ENCODE data around the gene PGRMC2. TPM values are rescaled to one million over a fixed set of nuclear protein-coding genes. Genes with fewer than 3 reads are reported as not detected.

The PGRMC2 gene
- total RNA-seq = 38.5 TPM

GRCh38 chr4:128287141-128287870 lies at the start of gene PGRMC2:
TSS of gene PGRMC2 (minus strand) at chr4:128287813. CDS start at chr4:128287790, 23 bp downstream.
- peak; percentile 61 for DNase-seq

DNA sequence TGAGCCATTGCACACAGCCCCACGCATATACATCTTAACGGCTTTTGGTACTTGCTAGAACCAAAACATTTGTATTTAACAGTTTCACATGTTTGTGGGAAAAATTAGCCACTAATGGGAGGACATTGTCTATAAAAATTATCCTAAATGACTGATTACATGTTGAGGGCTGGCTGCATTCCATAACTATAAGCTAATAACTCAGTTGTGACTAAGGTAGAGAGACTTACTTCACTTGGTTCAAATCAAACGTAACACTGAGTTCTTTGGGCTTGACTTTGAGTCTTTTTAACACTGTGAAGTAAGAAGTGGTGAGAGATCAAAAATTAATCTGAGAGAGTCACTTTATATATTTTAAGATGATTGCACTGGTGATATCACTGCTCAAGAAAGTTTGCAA lies 47.9 kb upstream of the PGRMC2 start:
- no peak for DNase-seq

- DNase-seq = no peak
These were observed 46.6 kb upstream of the PGRMC2 start for GRCh38 chr4:128334256-128334655.

GRCh38 chr4:128333309-128334018 lies 45.9 kb upstream of the PGRMC2 start:
- DNase-seq = no peak

DNA sequence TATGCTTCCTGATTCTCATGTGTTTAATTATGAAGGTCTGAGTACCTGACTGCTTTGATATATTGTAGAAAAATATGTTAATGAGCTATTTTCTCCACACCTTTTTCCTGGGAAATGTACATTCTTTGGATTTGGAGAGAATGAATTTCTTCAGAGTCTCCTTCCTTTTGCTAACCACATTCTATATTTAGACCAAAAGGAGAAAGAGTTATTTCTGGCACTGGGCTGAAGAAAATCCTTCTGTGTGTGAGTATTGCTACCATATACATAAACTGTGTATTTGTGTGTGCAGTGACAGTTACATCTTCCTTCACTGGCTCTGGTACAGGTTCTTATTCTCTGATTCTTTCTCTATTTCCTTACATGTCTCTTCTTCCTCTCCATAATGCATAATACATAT lies 44.5 kb upstream of the PGRMC2 start:
- DNase-seq = no peak

- no peak for DNase-seq
These were observed 42.0 kb upstream of the PGRMC2 start for GRCh38 chr4:128329638-128330037.

GRCh38 chr4:128328106-128328505 lies 40.5 kb upstream of the PGRMC2 start:
- no peak for DNase-seq

- no peak for DNase-seq
These were observed 35.8 kb upstream of the PGRMC2 start for GRCh38 chr4:128323401-128323800.

GRCh38 chr4:128322986-128323385 lies 35.4 kb upstream of the PGRMC2 start:
- DNase-seq = no peak

DNA sequence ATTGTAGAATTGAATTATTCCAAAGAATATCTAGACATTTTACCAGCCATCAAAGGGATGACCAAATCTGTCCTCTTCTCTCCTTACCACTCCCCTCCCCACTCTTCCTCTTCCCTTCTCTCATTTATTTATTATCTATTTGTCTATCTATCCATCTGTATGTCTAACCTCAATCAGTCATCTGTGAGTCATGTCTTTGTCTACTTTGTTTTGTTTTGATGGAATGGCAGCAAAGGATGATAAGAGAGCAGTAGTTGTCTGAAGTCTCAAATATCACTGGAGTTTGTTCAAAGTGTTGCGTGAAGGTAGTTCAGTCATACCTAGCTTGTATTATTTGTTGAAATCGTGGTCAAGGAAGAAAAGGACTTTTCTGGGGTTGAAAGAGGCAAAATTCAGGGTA lies 34.7 kb upstream of the PGRMC2 start:
- no peak for DNase-seq

DNA sequence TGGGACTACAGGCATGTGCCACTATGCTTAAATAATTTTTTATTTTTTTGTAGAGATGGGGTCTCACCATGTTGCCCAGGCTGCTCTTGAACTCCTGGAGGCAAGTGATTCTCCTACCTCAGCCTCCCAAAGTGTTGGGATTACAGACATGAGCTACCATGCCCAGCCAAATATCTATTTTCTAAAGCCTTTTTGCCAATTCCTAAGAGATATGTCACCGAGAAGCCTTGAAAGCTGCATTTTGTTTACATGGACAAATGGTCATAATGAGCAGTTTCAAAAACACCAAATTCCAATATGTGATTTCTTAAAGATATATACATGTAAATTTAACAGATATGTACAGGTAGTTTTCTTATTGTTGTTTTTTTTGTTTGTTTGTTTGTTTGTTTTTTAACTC lies 33.0 kb upstream of the PGRMC2 start:
- no peak for DNase-seq

GRCh38 chr4:128315756-128316520 lies 28.3 kb upstream of the PGRMC2 start:
- no peak for DNase-seq

DNA sequence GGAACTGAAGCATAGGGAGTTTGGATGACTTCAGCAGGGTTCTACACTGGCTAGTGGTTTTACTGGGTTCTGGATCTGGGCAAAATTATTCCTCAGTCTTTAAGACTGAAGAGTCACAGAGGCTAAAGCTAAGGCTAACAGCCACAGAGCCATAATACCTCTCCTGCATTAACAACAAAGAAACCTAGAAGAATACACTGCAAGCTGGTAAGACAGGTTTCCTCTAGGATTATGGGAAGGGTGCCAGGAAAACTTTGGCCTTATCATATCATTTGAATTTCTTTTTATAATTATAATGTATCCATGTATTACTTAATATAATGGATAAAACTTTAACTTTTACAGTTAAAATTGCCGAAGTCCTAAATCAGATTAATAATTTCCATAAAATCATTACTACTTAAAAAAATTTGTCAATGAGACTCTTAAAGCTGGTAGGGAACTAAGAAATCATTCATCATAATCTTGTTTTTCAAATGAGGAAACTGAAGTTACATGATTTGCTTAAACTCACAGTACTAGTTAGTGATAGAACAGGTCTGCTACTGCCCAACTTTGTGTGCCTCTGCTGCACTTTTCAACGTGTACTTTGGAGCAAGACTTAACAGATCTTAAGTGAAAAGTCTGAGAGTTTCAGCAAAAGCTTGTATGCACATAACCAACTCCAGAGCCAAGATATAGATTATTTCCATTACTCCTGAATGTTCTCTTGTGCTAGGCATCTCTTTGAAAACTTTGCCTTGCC lies 24.2 kb upstream of the PGRMC2 start:
- DNase-seq = peak; percentile 14

DNA sequence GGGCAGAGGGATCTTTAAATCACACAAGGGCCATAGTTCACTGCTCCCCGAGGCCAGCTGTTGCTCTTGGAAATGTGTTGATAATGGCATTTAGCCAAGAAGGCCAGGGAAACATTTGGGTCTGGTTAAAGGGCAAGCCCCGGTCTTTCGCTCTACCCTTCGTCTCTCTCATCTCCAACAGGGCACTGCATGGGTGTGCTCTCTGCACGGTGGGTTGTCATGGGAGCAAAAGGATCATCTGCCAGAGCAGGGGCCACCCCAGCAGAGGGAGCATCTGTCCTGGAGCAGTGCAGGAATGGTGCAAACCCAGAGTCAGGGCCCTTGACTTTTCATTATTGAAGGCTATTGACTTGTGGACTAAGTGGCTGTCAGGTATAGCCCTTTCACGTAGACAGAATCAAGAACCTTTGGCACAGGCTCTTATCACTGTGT lies 22.7 kb upstream of the PGRMC2 start:
- DNase-seq = peak; percentile 64

DNA sequence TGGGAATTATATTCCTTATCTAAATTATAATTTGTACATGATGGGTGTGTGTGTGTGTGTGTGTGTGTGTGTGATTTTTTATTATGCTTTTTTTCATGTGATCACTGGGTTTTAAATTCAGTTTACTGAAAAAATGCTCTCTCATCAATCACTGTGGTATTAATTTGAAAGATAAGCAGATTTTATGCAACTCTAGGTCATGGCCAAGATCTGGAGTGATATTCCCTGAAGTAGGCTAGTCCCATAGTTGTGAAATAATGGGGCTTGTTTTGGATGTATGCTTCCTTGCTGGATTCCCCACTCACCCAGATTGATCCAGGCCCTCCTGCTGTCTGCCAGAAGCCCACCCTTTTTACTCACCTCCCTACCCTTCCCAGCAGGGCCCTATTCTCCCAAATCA lies 22.0 kb upstream of the PGRMC2 start:
- no peak for DNase-seq

GRCh38 chr4:128308986-128309385 lies 21.4 kb upstream of the PGRMC2 start:
- no peak for DNase-seq

GRCh38 chr4:128307123-128307571 lies 19.5 kb upstream of the PGRMC2 start:
- DNase-seq = no peak

- DNase-seq = no peak
These were observed 18.3 kb upstream of the PGRMC2 start for GRCh38 chr4:128305942-128306341.

GRCh38 chr4:128303986-128304385 lies 16.4 kb upstream of the PGRMC2 start:
- no peak for DNase-seq

DNA sequence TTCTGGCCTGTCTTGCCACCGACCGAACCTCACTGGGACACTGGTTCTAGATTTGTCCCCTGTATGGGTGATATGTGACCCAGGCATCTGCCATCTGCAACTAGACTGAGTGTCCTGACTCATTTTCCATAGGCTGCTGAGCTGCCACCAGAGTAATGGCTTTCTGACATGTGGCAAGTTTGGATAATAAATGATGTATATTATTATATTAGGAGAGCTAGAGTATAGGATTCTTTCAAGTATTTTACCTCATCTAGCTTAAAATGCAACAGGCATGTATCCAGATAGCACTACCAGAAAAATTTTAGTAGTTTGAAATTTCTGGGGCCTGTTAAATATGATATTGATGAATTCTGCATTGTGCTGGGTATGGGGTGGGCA lies 15.8 kb upstream of the PGRMC2 start:
- DNase-seq = no peak

- DNase-seq = no peak
These were observed 14.4 kb upstream of the PGRMC2 start for GRCh38 chr4:128301979-128302378.

DNA sequence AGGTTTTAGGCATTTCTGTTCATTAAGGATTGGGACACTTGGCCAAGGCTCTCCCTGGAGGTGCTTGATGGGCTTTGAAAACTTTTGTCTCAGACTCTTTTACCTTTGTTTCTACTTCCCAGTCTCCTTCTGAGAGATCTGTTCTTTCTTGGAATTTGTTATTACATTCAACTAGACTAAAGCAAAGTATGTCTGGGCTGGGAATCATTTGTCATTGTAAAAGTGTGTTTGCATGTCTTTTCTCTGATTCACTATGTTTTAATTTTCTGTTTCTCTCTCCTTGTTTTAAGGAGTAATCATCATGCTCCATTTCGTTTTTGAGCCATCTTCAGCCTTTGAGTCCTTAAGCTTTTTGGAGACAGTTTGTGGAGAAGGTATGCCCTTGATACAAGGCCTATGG lies 12.2 kb upstream of the PGRMC2 start:
- no peak for DNase-seq
